VCaP (cell line): ENCODE results near the gene FIGNL1.

Source experiments
- H3K27ac ChIP-seq: fragments of 450-650 bp; 2 replicates; pipeline ENCODE4 v1.5.1; 2017
- CTCF ChIP-seq: fragments of 450-650 bp; conservative IDR thresholded peaks from 2 replicates; pipeline ENCODE4 v1.5.1; 2017; ENCODE audit warnings: mild to moderate bottlenecking, moderate library complexity

Gene FIGNL1

GRCh38 chr7:50396856-50397255, 53.3 kb downstream of the FIGNL1 start:
- no peak overlapping the region for H3K27ac ChIP-seq
- TF ChIP-seq CTCF, result no peak

- TF ChIP-seq CTCF, result no peak
- no peak overlapping the region for H3K27ac ChIP-seq
Measured at GRCh38 chr7:50394315-50394714, 55.8 kb downstream of the FIGNL1 start.
